IPS-18a (cell line): Measurements from ENCODE around the gene SPIRE1.

Source experiments
- H3K27ac ChIP-seq: one replicate; pipeline ENCODE4 v1.5.1; 2013; ENCODE audit warnings: low read length
- H3K27me3 ChIP-seq: one replicate; pipeline ENCODE4 v1.6.1; 2013; ENCODE audit warnings: mild to moderate bottlenecking, low read length; ENCODE audit not compliant: control insufficient read depth, insufficient read depth
- H3K36me3 ChIP-seq: one replicate; pipeline ENCODE4 v1.6.1; 2013; ENCODE audit warnings: low read depth, low read length; ENCODE audit not compliant: control insufficient read depth
- H3K4me1 ChIP-seq: one replicate; pipeline ENCODE4 v1.6.1; 2013; ENCODE audit warnings: low read depth, low read length; ENCODE audit not compliant: control insufficient read depth
- H3K4me3 ChIP-seq: one replicate; pipeline ENCODE4 v1.5.1; 2013; ENCODE audit warnings: low read length
- H3K9ac ChIP-seq: one replicate; pipeline ENCODE4 v1.6.1; 2013; ENCODE audit warnings: mild to moderate bottlenecking, low read length, moderate library complexity
- H3K9me3 ChIP-seq: one replicate; pipeline ENCODE4 v1.6.1; 2013; ENCODE audit warnings: low read depth, low read length; ENCODE audit not compliant: control insufficient read depth

Gene SPIRE1

DNA sequence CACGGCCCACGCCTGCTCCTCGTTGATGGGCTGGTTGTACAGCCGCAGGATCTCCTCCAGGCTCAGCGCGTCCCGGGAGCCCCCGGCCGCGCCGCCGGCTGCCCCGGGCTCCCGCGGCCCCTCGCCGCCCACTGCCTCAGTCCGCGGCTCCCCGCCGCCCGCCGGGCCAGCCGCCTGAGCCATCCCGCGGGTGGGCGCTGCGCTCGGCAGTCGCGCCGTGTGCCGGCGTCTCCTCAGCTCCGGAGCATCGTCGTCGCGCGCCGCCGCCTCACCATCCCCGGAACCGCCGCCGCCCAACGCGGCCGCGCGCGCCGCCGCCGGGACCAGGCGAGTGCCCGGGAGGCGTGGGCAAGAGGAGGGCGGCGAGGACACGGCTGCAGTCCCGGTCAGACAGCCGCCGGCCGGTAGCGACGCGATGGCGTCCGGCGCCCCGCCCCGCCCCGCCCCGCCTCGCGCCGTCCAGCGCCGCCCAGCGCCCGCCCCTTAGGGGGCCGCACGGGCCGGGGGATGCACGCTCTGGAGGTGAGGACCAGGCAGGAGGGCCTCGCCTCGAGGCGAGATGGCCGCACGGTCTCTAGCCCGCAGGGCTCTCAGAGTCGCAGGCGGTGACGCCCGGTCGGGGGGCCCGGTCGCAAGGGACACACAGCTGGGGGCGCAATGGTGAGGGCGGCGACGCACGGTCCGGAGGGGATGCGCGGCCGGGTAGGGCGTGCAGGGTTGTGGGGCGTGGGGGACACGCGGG is at the start of gene SPIRE1:
Gene SPIRE1, minus strand, starts transcription at position 424 of the 742 bp plus-strand sequence. Its CDS starts 241 bp downstream, at position 183.
- Histone ChIP-seq H3K9ac (no peak within 1 kb of the TSS), H3K9me3 (no peaks in the 10 kb centered on the region), H3K27me3 (peaks cover 33% of the 10 kb centered on the region), H3K4me3 (peak within 1 kb of the TSS; percentile 68), H3K27ac (no peak within 1 kb of the TSS), H3K36me3 (no peaks in the 10 kb centered on the region), H3K4me1 (peaks cover 9% of the 10 kb centered on the region)

DNA sequence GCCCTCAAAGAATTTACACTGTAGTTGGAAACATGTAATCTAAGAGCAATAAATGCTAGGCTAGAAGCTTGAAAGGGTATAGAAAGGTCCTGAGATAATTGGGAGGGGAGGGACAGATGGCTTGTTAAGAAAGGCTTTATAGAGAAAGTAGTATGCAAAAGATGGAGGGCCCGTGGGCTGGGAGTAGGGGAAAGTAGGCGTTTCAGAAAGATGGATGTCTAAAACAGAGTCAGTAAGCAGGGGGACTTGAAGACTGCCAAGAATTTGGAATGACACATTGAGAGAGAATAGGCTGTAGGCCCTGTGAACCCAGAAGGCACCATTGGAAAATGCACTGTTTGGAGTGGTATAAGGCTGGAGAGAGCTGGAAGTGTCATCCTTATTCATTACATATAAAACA is 45.8 kb upstream of the SPIRE1 start:
- Histone ChIP-seq H3K4me1 (peaks cover 5% of the 10 kb centered on the region), H3K27me3 (no peaks in the 10 kb centered on the region), H3K36me3 (peaks cover 26% of the 10 kb centered on the region), H3K27ac (no peak overlapping the region), H3K4me3 (peak overlapping the region; percentile 89), H3K9me3 (no peaks in the 10 kb centered on the region), H3K9ac (peak overlapping the region; percentile 94)

DNA sequence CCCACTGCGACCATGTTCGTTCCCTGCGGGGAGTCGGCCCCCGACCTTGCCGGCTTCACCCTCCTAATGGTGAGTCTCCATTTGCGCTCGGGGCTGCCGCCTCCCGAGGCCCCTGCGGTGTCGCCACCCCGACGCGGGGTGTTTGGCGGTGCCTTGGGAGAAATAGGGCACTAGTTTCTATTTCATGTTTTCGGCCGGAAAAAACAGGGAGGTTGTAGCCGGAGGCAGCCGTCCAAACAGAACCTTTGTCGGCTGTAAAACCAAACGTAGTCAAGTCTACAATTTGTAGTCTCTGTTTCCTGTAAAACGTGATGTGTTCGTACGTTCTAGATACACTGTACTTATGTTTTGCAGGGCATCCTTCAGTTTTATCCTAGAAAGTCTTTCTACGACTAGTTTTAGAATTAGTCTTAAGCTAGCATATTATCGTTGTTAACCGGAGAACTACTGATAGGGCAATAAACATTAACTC is 45.2 kb upstream of the SPIRE1 start:
- H3K36me3 ChIP-seq = peaks cover 29% of the 10 kb centered on the region
- H3K4me3 ChIP-seq = peak overlapping the region; percentile 89
- H3K27me3 ChIP-seq = no peaks in the 10 kb centered on the region
- H3K27ac ChIP-seq = peak overlapping the region; percentile 74
- H3K4me1 ChIP-seq = peaks cover 5% of the 10 kb centered on the region
- no peaks in the 10 kb centered on the region for H3K9me3 ChIP-seq
- H3K9ac ChIP-seq = peak overlapping the region; percentile 94

DNA sequence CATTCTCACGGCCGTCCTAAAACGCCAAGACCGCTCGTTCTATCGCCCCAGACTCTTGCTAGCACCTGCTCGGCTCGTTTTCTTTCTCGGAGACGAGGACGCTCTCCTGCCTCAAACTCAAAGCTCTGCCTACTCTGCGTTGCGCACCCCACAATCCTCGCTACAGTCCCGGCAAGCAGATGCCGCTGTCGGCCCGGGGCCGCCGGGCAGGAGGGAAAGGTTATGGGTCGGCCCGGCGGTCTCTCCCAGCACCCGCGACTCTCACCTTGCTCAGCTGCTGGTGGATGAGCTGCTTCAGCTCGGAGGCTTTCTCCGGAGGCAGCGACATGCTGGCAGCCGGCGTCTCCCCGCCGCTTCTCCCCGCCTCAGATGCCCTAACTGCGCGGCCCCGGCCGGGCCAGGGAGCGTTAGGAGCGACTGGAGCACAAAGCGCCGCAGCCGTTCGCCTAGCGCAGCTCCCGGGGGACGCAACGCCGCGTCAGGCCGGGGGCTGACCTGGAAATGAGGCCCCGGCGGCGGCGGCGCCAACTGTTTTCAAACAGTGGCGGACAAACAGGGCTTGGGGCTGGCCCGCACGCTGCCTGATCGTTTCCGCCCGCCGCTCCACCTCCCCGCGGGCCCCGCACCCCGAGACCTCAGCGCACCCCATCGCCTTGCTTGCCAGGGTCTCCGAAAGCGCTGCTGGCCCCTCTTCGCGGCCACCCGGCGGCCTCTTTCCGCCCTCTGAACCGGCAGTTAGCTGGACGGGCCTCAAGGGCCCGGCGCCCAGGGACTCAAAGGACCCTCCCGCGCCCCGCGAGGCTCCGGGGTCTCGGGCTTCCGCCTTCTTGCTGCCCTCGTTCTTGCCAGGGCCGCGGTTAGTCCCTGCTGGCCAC is 44.6 kb upstream of the SPIRE1 start, which contains the start of the genes CEP76 and PSMG2:
Gene CEP76, minus strand, starts transcription at position 503 of the 875 bp plus-strand sequence. Its CDS starts 175 bp downstream, at position 328.
Gene PSMG2, plus strand, starts transcription at position 822 of the 875 bp plus-strand sequence. CDS start 66 bp downstream, outside the sequence.
- Histone ChIP-seq H3K36me3 (peaks cover 26% of the 10 kb centered on the region), H3K9me3 (no peaks in the 10 kb centered on the region), H3K9ac (peak within 1 kb of the TSS; percentile 94), H3K4me3 (peak within 1 kb of the TSS; percentile 89), H3K4me1 (peaks cover 5% of the 10 kb centered on the region), H3K27ac (peak within 1 kb of the TSS; percentile 74), H3K27me3 (no peaks in the 10 kb centered on the region)

DNA sequence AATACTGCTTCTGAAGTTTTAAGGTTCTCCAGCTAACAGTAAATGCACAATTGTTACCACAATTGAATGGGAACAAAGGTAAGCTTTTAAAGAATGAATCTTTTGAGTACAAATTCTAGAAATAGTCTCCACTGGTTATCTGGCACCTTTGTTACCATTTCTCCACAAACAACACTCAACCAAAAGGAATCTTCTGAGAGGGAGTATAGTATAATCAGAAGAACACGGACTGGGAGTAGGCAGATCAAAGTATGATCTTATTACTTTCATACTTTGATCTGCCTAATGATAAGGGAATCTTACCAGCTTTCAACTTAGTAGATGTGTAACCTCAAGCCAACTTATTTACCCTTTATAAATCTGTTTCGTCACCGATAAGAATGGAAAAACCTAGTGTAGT is 43.3 kb upstream of the SPIRE1 start:
- Histone ChIP-seq H3K27me3 (no peaks in the 10 kb centered on the region), H3K9ac (peak overlapping the region; percentile 94), H3K9me3 (no peaks in the 10 kb centered on the region), H3K4me1 (peaks cover 5% of the 10 kb centered on the region), H3K4me3 (peak overlapping the region; percentile 89), H3K36me3 (peaks cover 27% of the 10 kb centered on the region), H3K27ac (no peak overlapping the region)

DNA sequence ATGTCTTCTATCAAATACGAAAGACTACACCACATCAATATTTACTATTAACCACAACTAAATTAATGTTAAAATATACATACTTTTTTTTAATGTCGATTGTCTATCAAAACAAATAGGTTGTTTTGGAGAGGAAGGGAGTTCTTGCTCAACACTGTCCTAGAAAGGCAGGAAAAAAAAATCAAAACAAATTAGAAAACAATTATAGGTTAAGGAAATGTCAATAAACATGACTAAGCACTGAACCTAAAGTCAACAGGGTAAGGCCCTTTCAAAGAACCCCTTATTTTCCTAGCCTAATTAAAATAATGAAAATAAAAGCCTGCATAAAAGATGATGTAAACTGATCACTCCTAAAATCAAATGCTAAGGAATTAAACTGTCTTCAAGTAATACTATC is 41.8 kb upstream of the SPIRE1 start:
- Histone ChIP-seq H3K9ac (no peak overlapping the region), H3K4me1 (peaks cover 5% of the 10 kb centered on the region), H3K27ac (no peak overlapping the region), H3K36me3 (peaks cover 36% of the 10 kb centered on the region), H3K27me3 (no peaks in the 10 kb centered on the region), H3K9me3 (no peaks in the 10 kb centered on the region), H3K4me3 (no peak overlapping the region)

DNA sequence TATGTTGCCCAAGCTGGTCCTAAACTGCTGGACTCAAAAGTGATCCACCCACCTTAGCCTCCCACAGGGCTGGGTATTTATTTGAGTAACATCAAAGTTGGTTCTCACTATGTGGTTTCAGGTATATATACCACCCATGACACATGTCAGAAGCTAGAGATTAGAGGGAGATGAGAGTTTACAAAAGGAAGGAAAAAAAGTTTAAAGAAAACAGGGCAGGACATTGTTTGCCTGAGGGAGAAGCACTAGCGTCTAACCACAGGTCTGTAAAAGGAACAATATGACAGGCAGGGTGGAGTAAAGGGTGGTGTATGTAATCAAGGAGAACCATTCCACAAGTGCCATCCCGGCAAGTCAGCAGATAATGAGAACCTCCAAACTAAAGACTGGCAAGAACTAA is 36.1 kb upstream of the SPIRE1 start:
- Histone ChIP-seq H3K27me3 (no peaks in the 10 kb centered on the region), H3K4me1 (no peaks in the 10 kb centered on the region), H3K4me3 (no peak overlapping the region), H3K9me3 (no peaks in the 10 kb centered on the region), H3K9ac (no peak overlapping the region), H3K36me3 (peaks cover 35% of the 10 kb centered on the region), H3K27ac (no peak overlapping the region)

DNA sequence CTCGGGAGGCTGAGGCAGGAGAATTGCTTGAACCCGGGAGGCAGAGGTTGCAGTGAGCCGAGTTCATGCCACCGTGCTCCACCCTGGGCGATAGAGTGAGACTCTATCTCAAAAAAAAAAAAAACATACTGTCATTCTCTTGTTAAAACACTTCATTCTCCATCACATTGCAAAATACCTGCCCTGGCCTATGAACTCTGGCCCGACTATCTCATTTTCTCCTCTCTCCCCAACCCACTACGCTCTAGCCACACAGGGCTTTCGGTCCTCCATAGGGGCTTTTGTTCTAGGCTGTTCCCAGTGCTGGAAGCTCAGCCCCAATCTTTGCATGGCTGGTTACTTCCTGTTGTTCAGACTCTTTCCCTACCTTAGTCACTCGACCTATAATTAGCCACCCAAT is 34.3 kb upstream of the SPIRE1 start:
- no peak overlapping the region for H3K27ac ChIP-seq
- no peaks in the 10 kb centered on the region for H3K27me3 ChIP-seq
- no peak overlapping the region for H3K9ac ChIP-seq
- H3K36me3 ChIP-seq = peaks cover 22% of the 10 kb centered on the region
- no peaks in the 10 kb centered on the region for H3K9me3 ChIP-seq
- H3K4me3 ChIP-seq = no peak overlapping the region
- no peaks in the 10 kb centered on the region for H3K4me1 ChIP-seq

DNA sequence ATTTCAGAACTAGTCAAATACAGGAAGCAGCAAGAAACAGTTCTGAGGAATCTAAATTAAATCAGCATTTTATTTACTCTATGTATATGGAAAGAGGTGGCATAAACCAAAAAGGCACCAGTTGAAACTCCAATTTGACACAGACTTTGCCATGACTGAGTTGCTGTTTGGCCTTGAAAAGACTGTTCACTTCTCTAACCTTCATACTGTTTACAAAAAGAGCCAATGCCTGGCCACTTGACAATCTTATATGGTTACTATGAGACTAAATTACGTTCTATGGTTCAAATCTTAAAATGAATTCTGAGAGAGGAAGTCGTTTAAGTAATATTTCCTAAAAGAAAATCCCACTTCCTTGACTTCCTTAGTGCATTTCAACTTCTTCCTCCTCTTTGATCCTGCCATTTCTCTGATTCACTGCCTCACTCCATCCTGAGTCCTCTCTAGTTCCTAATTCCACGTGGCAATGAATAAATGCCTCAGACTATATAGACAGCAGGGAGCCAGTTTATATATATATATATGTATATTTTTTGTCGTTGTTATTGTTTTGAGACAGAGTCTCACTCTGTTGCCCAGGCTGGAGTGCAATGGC is 31.4 kb upstream of the SPIRE1 start:
- Histone ChIP-seq H3K4me3 (no peak overlapping the region), H3K4me1 (no peaks in the 10 kb centered on the region), H3K36me3 (peaks cover 12% of the 10 kb centered on the region), H3K27ac (no peak overlapping the region), H3K9ac (no peak overlapping the region), H3K27me3 (no peaks in the 10 kb centered on the region), H3K9me3 (no peaks in the 10 kb centered on the region)

DNA sequence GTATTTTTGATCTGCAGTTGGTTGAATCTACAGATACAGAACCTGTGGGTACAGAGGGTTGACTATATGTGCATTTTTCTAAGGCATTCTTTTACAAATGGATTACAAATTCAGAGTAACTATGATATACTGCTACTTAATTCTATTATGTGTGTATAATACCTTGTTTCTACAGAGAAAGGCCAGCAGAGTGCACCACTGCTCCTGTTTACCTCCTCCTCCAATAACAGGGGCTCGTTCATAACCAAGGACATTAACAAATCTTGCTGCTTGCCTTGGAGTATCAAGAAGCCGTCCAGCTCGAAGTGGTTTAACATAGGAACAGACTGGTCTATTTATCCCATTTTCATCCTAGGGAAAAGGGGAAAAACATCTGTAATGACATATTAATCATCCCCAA is 28.2 kb upstream of the SPIRE1 start:
- no peak overlapping the region for H3K4me3 ChIP-seq
- H3K9ac ChIP-seq = no peak overlapping the region
- H3K27ac ChIP-seq = no peak overlapping the region
- no peaks in the 10 kb centered on the region for H3K4me1 ChIP-seq
- no peaks in the 10 kb centered on the region for H3K27me3 ChIP-seq
- no peaks in the 10 kb centered on the region for H3K9me3 ChIP-seq
- peaks cover 15% of the 10 kb centered on the region for H3K36me3 ChIP-seq

DNA sequence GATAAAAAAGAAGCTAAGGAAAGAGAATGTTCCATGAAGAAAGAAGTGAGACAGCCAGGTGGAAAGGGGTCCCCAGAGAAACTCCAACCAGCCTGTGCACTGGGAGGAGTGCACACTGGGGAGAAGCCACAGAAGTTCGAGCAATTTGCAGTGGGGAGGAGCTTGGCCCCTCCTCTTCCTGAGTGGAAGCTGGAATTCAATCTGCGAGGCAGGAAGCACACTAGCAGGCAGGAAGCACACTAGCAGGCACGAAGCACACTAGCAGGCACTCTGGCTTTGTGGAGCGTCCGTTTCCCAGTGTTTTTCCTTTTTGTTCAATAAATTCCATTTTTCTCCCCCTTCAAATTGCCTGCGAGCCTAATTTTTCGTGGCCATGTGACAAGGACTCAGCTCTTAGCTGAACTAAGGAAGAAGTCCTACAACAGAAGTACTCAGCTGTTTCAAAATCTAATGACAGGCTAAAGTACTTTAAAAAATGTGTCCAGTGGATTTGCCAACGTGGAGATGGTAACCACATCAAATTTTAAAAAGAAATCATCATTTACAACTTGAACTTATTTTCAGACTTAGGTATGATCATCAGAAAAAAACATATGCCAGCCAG is 21.4 kb upstream of the SPIRE1 start:
- Histone ChIP-seq H3K4me3 (no peak overlapping the region), H3K27ac (no peak overlapping the region), H3K4me1 (no peaks in the 10 kb centered on the region), H3K9ac (no peak overlapping the region), H3K27me3 (no peaks in the 10 kb centered on the region), H3K36me3 (peaks cover 26% of the 10 kb centered on the region), H3K9me3 (no peaks in the 10 kb centered on the region)
